Activated T-cell treated with anti-CD3 and anti-CD28 coated beads for 4 hours (primary cell): ENCODE results near the gene SCGB1C1.

Source experiments
- DNase-seq: peaks from one replicate; pipeline ENCODE4 v3.0.0-alpha.2; 2020

Gene SCGB1C1

DNA sequence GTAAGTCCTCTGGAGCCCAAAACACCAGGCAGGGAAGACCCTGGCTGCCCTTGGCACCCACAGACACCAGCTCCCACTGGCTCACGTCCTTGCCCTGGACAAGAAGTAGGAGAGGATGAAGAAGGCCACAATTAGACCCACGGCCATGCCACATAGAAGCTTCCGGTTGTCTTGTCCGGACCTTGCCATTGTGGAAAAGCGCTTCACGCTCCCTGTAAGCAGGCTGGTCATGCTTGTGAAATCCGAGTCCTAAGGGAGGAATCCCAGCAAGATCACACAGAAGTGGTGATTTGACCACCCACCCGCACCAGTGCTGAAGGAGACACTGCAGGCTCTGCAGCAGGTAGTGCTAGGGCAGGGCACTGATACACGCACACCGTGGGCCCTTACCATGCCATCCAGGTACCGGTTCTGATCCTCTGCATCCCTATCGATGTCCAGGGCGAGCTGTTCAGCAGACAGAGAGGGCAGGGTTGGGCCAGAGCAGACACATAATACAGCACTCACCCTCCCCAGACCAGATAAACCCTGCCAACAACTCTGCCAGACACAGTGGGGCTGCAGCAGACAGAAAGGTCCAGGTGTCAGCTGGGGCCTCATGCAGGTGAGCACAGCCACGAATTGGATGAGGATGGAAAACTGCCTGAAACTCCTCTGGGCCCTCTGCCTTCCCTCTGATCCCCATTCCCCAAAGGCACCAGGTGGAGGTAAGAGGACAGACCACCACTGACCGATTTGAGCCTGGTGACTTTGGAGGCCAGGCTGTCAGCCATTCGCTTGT lies 12.5 kb downstream of the SCGB1C1 start:
- no peak for DNase-seq

DNA sequence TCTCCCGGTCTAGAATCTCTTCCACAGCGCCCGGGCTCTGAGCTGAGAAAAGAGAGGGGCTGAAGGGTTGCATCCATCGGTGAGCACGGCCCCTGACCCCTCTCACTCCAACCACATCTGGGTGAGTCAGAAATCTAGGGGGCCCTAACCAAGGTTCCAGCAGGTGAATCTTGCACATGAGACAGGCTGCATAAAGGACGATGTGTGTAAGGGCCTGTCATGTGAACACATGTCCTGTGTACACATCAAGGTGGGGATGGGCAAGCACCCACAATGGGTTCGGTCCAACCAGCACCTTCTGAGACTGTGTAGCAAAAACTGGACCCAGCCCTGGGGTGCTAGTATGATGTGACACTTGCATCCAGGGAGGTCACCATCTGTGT lies 13.1 kb downstream of the SCGB1C1 start:
- DNase-seq: no peak

GRCh38 chr11:206526-207207 lies 13.8 kb downstream of the SCGB1C1 start:
- DNase-seq: no peak

DNA sequence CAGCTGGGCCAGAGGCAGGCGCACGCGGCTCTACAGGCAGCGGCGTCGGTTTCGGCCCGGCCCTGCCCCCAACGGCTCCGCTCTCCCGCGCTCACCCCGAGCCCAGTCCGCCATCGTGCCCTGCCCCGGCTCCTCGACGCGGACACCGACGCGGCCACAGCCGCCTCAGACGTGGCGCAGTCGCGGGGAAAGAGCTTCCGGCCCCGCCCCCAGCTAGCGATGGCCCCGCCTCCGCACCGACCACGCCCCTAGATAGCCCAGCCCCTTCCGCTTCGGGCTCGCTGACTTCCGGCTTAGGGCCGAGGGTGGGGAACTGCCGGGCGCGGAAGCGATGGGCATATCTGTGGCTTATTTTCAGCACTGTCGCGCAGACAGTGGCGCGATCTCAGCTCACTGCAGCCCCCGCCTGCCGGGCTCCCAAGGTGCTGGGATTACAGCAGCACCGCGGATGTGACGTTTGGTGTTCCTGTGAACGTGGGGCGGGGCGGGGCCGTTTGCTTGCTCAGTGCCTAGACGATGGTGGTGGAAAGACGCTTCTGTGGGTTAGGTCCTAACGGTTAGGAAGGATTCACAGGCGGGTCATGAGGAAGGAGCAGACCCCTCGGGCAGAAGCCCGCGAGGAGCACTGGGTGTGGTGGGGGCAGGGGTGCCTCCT lies 14.5 kb downstream of the SCGB1C1 start, which contains the start of the genes BET1L and RIC8A:
BET1L (minus strand) TSS at position 192 of the 655 bp plus-strand sequence; CDS start at position 114, 78 bp downstream.
RIC8A (plus strand) TSS at position 501 of the 655 bp plus-strand sequence. CDS start 1,147 bp downstream, outside the sequence.
- peak; percentile 94 for DNase-seq

- DNase-seq: no peak
Observed at GRCh38 chr11:207863-208180, 14.9 kb downstream of the SCGB1C1 start.

DNA sequence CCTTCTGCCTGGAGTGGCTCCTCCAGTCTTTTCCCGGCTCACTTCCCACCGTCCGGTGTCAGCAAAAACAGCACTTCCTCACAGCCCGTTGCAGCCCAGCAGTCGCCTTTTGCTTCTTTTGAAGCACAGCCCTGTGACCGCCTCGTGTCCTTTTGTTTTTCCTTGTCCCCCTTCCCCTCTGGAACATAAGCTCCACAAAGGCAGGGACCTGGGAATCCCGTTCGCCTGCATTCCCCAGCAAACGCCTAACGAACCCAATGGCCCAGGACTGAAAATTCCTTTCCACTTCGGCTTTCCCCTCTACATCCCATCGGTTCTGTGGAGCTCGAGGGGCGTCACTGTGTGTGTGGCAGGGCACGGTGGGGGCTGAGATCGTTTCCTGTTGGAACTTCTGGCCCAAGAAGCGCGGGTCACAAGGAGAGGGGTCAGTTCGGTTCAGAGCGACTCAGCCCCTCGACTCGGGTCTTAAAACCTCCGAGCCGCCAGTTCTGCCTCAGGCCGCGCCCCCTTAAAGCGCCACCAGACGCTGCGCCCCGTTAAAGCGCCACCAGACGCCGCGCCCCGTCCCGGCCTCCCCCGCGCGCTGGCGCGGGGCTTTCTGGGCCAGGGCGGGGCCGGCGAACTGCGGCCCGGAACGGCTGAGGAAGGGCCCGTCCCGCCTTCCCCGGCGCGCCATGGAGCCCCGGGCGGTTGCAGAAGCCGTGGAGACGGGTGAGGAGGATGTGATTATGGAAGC lies 15.5 kb downstream of the SCGB1C1 start:
- peak; percentile 70 for DNase-seq

DNA sequence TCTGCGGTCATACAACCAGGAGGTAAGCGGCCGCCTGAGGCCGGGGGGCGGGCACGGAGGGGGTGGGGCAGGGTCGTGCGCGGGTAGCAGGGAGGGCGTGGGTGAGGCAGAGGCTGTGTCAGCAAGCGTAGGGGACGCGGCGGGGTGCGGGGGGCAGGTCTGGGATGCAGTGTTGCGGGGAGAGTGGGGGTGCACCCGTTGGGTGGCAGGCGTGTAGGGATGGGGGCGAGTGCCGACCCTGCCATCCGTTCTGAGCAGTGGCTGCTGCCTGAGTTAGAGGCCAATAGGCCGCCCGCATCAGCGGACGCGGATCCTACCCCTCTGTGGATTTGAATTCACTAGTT lies 16.0 kb downstream of the SCGB1C1 start:
- DNase-seq: no peak

GRCh38 chr11:209275-210121 lies 16.6 kb downstream of the SCGB1C1 start:
- DNase-seq: no peak

GRCh38 chr11:210122-210802 lies 17.4 kb downstream of the SCGB1C1 start:
- no peak for DNase-seq

GRCh38 chr11:210803-211180 lies 17.9 kb downstream of the SCGB1C1 start:
- no peak for DNase-seq

GRCh38 chr11:211295-211694 lies 18.4 kb downstream of the SCGB1C1 start:
- DNase-seq: no peak

DNA sequence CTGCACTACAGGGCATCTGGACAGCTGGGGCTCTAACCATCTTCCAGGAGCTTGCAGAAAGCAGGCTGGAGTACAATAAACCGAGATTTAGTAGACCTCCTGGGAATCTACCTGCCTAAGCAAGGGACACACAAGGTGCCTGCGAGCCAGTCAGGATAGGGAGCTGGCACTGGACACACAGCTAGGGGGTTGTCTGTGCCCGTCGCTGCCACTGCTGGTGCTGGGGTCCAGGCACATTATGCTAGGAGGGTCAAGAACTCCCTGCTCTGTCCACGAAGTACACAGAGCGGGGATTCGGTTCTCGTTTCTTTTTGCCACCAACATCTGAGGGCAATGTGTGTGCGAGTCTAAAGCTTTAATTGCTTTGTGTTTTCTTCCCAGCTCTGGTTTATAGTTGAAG lies 18.9 kb downstream of the SCGB1C1 start:
- DNase-seq: no peak

GRCh38 chr11:212150-213100 lies 19.5 kb downstream of the SCGB1C1 start:
- no peak for DNase-seq

DNA sequence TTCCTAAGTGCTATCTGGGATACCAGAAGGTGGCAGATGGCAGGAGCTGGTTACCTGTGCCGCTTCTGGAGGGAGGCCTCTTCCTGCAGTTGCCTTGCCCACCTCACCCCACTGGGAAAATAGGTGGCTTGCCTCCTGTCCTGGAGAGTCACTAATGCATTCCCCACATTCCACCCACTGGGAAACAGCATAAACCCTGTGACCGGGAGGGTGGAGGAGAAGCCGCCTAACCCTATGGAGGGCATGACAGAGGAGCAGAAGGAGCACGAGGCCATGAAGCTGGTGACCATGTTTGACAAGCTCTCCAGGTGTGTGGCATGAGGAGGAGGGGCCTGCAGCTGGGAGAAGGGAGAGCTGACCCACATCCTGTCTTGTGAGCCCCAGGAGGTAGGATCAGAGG lies 20.2 kb downstream of the SCGB1C1 start:
- no peak for DNase-seq

- DNase-seq: no peak
Observed at GRCh38 chr11:214083-214482, 21.2 kb downstream of the SCGB1C1 start.

- DNase-seq: no peak
Observed at GRCh38 chr11:215581-216037, 22.7 kb downstream of the SCGB1C1 start.

DNA sequence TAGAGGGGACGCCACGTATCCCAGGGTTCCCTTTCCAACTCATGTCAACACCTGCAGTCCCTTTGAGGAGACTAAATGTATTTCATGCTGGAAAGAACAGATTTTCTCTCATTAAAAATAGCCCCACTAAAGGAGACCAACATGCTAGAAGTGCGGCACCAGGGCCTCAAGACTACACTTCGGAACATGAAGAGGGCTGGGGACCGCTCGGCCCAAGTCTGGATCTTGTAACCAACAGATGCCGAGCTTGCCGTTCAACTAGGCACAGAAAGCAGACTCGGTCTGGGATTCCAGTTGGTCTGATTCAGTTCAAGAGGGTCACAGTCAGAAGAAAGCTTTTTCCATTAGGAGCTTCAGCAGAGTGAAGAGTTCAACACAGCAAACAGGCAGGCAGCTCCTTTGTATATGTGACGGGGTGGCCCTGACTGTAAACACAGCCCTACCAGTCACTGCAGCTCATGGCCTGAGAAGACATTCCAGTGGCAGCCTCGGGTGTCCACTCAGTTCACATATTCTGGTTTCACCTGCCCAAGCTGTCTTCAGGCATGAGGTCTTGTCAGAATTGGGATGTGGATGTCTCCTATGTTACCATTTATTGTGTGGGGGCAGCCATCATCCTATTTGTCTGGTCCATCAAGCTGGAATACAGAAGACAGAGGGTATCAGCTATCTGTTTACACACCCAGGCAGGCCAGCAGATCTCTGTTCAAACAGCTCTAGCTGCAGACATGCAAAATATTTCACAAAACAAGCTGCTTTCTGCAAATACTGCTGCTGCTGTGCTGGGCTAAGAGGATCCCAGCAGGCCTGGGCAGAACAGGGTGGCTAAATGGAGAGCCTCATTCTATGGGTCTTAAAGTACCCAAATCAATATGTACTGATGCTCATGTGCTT lies 23.4 kb downstream of the SCGB1C1 start:
- DNase-seq: no peak

DNA sequence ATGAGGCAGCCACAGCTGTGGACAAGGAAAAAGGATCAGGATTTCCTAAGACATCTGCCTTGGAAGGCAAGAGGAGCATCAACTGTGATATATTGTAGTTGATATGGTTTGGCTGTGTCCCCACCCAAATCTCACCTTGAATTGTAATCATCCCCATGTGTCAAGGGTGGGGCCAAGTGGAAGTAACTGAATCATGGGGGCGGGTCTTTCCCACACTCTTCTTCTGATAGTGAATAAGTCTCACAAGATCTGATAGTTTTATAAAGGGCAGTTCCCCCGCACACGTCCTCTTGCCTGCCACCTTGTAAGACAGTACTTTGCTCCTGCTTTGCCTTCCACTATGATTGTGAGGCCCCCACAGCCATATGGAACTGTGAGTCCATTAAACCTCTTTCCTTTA lies 24.8 kb downstream of the SCGB1C1 start:
- no peak for DNase-seq

DNA sequence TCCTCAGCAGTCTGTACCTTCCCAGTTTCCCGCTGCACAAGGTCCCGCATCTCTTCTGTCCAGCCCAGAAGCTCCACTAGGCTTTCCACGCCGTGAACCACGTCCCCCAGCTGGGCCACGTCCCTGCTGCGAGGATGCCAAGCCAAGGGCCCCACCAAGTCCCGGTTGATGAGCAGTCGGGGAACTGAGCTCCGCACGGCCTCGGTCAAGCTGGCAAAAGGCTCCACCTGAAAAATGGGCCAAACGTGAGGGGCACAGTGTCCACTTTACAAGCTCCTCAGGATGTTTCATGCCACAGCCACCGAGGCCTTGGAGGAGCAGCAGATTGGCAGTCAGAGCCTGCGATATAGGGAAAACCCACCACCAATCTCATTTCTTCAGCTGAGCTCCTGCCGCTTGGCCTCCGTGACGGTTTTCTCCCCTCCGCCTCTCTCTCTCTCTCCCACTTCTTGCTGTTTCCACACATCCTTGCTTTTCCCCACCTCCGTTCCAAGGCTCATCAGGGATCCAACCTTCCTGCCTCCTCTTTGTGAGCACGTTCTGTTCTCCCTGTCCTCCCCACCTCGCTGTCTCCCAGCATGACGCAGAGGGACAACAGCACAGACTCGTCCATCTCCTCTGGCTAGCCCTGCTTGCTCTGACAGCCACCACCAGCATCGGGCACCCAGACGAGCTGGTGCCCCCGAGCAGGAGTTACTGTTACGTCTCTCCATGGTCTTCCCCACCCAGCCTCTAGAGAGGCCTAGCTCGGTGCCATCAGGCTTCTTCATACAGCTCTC lies 26.1 kb downstream of the SCGB1C1 start:
- DNase-seq: no peak
